ENCODE measurements around the gene TRIM49C.
"Not testable (repeated sequence)": the region's sequence is repeated elsewhere in the genome, so short reads cannot be mapped to it uniquely, and the experiment has no call there.

TRIM49C gene

GRCh38 chr11:90030806-90031205, at the start of gene TRIM49C:
Gene TRIM49C, plus strand, starts transcription at chr11:90031106. Its CDS starts 4,106 bp downstream, at chr11:90035212.
- FAIRE-seq = not testable (repeated sequence)

DNA sequence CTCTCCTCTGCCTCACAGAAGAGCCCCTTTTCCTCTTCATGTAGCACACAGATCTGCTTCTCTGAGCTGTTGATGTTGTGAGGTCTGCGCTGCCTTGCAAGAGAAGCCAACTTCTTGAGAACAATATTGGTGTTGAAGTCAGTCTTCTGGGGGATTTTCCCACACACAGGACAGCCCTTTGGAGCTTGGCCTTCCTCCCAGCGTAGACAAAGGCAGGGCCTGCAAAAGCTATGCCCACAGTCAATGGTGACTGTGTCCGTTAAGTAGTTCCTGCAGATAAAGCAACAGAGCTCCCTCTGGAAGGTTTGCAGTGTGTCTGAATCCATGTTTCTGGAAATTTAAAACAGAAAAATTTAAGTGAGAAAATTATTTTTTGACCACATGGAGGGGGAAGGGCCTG, 6.7 kb upstream of the TRIM49C start:
- not testable (repeated sequence) for FAIRE-seq

- not testable (repeated sequence) for FAIRE-seq
Measured at GRCh38 chr11:90051591-90052209, 20.8 kb downstream of the TRIM49C start.

DNA sequence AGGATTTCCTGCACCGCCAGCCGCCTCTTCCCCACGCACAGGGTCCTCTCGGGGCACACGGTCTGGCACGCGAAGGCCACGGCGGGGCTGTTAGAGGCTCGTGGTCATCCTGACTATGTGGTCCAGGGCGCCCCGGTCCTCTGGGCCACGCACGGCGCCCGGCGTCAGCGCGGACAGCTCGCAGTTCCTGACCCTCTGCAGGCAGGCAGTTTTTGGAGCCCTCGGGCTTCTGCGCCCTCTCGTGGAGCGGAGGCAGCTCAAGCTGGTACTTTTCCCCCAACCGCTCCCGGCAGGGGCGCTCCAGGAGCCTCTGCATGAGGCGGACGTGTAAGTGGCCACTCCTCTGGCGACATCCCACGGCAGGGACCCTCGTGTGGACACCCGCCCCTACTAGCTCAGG, 21.4 kb downstream of the TRIM49C start:
- not testable (repeated sequence) for FAIRE-seq

DNA sequence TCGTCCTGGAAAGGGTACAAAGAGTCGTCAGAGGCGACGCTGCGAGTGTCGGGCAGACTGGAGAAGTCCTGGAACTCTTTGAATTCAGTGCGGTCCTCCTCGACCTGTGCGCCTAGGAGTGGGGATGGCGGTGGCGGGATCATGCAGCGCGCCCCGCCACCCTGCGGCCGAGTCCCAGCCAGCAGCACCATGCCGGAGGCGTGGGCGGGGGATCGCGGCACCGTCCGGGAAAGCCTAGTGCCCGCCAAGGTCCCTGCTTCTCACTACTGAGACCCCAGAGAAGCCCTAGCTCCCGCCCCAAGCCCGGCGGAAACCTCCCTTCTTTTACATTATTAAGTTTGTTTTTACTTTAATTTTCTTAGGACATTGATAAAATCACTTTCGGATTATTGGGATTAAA, 22.6 kb downstream of the TRIM49C start:
- not testable (repeated sequence) for FAIRE-seq

DNA sequence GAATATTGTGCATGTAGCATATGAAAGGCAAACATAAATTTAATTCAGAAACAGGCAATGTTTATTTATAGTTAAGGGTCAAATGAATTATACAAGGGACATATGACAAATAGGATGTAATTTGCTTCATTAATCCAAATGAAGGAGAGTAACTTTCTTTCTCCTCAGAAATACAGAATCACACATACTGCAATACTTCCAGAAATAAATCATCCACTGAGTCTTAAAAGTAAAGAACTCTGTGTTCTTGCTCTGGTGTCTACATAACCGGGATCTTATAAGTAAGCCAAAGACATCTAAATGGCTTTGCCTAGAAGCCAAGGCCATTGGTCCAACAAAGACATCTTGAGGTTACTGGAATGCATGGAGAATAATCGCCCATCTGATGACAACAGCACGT, 54.7 kb downstream of the TRIM49C start, which contains the start of gene UBTFL1:
Gene UBTFL1, plus strand, starts transcription at position 301 of the 400 bp plus-strand sequence. Its CDS starts 0 bp downstream, at position 301.
- FAIRE-seq = not testable (repeated sequence)

DNA sequence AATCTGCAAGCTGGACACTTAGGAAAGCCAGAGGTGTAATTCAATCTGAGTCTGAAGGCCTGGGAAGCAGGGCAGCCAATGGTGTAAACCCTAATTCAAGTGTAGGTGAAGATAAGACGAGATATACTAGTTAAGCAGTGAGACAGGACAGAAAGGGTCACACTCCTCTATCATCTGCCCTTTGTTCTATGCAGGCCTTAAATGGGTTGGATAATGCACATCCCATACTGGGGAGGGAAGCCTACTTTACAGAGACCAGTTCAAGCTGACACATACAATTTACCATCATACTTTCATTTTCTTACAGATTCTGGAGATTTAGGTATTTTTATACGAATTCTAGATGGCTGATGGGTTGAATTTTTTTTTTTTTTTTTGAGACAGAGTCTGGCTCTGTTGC, 57.8 kb downstream of the TRIM49C start:
- FAIRE-seq = not testable (repeated sequence)
